GM18870 (cell line): ENCODE measurements around the gene EXTL1.

ENCODE experiments used
- ATAC-seq: cut with Tn5 transposase; IDR thresholded peaks from one replicate; pipeline ENCODE4 v1.9.1; 2021; ENCODE audit warnings: moderate library complexity; ENCODE audit not compliant: unreplicated experiment

Gene EXTL1

DNA sequence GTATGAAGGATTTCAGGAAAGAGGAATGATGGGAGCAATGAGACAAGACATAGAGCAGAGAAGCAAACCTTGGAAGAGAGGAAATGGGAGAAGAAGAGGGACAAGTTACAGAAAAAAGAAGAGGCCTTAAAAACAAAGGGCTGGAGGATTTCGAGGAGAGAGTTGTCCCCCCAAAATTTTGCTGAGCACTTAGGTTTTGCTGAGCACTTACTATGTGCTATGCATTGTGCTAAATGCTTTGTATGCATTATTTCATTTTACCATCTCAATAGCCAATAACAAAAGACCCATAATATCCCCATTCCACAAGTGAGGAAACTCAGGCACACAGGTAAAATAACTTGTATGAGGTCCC is 48.3 kb downstream of the EXTL1 start:
- ATAC-seq: no peak

DNA sequence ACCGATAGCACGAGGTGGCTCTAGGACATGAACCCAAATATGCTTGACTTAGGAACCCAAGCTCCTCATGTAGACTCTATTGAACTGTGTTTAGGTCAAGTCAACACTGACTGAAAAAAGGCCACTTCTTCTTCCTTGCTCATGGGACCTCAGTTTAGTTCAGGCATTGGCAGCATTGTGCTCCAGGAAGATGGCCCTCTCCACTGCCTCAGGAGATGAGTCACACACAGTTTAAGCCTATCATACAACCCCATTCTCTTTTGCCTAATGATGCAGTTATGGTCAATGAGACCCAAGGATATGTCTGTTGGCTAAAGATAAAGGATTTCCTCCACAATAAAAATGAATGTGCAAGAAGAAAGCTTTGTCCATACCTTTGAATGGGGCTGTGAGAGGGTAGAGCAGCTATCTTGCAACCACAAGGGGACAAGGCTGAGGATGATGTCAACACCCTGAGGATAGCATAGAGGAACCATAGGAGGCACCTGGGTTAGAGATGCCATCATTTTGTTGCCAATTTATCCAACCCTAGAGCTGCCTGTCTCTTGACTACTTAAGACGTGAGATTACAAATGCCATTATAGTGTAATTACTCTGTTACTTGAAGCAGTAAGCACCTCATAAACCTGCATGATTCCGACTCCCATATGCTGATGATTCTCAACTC is 48.9 kb downstream of the EXTL1 start:
- no peak for ATAC-seq

DNA sequence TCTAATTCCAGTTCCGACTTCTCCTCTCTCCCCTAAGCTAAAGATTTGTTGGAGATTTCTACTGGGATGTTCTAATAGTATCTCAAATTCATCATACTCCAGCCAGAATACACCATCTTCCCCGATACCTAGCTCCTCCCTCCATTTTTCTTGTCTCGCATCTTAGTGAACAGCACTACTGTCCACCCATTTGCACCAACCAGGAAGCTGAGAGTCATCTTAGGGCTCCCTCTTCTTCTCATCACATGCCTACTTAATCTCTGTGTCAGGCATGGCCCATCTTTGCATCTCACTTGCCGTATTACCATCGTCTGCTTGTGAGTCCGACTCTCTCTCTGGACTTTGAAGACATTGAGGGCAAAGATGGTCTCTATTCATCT is 49.4 kb downstream of the EXTL1 start:
- ATAC-seq: no peak

DNA sequence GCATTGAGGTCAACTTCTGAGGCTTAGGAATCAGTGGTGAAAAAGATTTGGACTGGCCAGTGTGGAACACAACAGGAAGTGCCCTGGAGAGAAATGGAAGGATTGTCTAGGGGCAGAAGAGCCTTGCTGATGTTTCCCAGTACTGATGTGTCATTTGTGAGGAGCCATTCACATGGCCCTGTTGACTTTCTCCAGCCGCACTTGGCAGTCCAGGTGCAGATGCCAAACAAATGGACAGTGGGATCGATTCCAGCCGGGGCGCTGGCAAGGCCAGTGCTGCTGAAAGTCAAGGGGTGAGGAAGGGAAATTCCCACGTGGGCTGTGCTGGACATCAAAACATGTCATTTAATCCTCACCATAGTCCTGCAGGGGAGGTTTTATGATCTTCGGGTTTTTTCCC is 50.7 kb downstream of the EXTL1 start:
- no peak for ATAC-seq

DNA sequence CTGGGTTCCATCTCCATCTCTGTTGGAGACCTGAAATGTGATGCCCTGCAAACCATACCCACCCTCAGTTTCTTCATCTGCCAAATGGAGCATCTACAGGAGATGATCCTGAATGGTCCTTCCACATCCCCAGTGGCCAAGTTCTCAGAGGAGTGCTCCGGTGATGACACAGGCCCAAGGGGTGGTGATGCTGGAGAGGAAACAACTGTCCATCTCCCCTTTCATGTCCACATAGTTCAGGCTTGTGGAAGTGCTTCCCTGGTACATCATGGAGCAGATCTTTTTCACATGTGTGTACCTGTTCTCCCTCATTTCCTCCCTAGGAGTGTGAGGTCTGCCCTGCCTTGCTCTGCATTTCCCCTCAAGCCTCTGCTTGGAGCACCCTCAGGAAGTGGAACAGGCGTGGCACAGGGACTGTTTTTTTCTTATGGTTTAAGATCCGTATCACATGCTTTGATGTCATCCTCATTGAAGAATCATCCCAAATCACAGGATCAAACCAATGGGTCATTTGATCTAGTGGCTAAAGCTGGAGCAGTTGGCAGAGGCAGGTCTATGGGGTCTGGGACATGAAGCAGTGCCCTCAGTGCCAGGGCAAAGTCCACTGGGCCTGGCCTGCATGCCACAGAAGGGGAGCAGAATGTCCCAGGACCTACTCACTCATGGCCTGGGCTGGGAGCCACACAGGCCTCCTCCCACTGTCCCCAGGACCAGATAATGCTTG is 54.0 kb downstream of the EXTL1 start:
- no peak for ATAC-seq

DNA sequence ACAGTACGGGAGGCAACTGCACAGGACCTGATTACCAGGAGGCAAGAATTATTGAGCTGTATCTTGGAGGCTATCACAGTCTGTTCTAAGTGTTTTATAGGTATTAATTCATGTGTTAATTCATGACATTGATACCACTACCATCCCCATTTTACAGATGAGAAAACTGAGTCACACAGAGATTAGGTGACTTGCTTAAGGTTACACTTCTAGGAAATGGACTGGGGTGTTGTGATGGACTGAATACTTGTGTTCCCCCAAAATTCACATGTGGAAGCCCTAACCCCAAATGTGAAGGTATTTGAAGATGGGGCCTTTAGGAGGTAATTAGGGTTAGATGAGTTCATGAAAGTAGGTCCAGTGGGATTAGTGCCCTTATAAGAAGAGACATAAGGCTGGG is 55.9 kb downstream of the EXTL1 start:
- no peak for ATAC-seq

DNA sequence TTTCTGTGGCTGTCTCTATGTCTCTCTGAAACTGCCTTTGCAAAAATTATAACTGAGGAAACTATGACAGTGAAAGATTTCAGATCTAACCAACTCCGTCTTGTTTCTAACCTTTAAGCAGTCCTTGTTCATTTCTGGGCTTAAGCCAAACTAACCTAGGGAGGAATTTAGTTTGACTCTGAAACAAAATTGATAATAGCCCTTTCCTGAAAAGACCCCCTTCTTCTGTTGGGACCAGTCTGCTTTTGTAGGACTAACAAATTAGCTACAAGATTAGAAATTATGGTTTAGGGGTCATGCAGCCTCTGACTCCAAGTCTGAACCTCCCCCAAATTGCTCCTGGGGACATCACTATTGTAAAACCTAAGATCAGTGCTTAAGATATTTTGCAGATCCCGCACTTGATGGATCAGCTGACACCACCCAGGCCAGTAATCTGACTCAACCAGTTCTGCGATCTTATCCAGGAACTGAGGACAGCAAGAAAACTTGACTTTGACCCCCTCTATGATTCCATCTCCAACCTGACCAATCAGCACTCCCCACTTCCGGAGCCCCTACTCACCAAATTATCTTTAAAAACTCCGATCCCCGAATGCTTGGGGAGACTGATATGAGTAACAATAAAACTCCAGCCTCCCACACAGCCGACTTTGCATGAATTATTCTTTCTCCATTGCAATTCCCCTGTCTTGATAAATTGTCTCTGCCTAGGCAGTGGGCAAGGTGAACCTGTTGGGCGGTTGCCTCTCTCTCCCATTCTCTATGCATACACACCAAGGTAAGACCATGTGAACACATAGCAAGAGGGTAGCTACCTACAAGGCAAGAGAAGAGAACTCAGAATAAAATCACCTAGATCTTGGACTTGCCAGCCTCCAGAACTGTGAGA is 57.0 kb downstream of the EXTL1 start:
- ATAC-seq: no peak

DNA sequence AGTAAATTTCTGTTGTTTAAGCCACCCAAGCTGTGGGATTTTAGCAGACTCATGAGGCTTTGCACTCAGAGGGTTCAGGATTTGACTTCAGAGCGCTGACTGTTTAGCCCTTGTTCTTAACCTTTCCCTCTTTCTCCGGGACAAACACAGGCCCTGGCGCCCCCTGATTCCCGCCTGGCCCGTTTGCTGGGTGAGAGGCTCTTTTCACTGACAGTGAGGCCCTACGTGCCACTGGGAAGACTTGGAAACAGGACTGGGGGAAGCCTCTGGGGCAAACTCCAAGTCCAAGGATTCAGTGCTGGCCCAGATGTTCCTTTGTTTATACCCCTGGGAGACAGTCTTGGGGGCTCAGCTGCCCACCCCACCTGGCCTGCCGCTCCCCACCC is 57.6 kb downstream of the EXTL1 start:
- no peak for ATAC-seq

DNA sequence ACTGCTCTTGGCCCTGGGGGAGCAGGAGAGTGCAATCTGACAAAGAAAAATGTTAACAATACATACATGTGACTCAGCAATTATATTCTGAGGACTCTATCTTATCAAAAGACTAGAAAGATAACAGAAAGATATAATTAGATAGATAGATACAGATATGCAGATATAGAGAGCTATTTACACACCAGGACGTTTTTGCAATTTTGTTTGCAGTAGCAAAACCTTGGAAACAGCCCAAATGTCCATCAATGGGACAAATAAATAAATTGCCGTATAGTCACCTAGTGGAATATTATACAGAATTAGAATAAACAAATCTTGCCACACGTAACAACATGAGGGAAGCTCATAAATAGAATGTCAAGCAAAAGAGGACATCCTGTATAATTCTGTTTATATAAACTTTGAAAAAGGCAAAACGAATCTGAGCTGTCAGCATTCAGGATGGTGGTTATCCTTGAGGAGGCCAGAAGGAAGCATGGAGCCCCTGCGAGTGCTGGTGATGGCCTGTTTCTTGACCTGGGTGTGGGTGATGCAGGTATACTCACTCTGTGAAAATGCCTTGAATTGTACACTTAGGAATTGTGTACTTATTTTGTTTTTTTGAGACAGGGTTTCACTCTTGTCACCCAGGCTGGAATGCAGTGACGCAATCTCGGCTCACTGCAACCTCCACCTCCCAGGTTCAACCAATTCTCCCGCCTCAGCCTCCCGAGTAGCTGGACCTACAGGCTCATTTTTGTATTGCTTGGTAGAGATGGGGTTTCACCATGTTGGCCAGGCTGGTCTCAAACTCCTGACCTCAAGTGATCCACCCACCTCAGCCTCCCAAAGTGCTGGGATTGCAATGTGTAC is 58.6 kb downstream of the EXTL1 start:
- ATAC-seq: no peak

DNA sequence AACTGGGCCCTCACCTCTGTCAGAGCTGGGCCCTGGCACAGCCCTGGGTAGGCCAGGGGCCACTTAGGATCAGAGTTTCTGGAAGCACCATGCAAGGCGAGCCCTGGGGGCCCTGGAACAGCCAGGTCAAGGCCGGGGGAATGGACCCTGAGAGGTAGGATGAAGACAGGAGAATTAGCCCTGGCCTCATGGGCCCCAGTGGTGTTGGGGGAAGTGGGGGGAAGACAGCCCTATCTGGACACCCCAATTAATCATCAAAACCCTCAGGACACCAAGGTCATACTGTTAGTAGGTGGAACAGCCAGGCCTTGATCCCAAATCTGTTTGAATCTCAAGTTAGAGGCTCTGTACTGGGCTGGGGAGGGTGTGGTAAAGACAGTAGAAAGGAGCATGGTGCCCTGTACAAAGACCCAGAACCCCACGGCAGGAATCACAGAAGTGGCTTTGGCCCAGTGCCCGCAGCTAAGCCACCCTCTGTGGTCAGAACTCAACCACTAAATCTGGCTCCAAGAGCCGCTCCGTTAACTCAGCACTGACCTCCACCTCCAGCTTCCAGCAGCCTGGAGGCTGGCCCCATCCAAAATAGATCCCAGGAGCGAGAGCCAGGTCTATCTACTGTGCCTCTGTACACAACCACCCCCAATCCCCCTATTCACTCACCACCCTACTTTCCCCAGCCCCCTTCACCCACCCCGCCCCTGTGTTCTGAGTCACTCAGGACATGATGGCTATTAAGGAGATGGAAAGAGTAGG is 59.9 kb downstream of the EXTL1 start:
- no peak for ATAC-seq

DNA sequence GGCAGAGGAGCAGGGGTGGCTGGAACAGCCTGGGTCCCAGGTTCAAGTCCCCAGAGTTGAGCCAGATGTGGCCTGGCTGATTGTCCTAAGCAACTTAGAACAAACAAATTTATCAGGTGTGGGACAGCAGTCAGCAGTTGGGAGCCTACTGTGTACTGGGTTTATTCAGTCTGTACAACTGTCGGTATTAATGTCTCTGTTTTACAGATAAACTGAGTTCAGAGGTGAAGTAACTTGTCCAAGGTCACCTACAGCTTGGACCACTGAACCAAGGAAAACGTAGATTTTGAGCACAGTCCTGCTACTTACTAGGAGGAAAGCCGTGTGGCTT is 60.4 kb downstream of the EXTL1 start:
- ATAC-seq: no peak

DNA sequence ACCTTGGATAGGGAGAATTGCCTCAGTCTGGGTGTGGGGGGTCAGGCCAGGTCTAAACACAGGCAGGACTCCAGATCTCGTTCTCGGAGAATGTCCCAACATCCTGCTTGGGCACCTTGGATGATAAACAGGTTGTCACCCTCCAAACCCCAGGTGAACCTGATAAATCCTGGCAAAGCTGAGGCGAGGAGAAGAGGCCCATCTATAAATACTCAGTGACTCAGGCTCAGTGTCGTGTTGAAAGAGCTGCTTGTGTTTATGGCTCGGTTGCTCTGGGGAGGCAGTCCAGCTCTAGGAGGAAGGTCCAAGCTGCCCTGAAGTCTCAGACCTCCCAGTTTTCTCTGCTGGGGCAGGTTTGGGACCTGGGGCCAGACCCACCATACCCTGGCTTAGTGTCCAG is 61.6 kb downstream of the EXTL1 start:
- no peak for ATAC-seq

DNA sequence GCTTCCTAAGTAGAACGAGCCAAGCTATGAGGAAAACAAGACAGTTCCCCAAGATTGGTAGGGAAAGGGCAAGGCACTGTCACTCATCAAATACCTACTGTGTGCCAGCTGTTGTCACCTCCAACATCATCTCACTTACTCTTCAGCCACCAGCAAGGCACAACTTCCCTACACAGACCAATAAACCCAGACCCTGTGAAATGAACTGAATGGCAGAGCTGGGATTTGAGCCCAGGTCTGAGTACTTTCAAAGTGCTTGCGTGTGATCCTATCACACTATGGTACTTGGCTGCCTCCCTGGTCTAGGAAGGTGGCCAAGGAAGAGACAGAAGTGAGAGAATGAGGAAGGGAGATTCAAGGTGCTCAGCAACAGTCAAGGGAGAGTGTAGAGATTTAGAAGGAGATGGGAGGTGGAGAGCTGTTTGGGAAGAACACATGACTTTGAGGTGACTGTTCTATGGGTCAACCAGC is 62.6 kb downstream of the EXTL1 start:
- no peak for ATAC-seq

DNA sequence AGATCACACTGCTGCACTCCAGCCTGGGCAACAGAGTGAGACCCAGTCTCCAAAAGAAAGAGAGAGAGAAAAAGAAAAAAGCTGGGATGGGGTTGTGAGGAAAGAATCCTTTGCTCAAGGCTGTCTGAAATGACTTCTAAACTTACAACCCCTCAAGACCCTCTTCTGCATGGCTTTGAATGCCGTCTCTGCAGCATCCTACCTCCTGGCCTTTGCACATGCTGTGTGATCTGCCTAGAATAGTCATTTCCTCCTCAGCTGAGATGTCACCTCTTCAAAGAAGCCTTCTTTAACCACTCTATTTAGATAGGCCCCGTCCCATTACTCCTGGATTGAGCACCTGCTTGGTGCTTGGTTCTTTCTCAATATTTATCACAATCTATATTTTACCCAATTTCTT is 63.3 kb downstream of the EXTL1 start:
- ATAC-seq: no peak
